AG04450 (cell line): ENCODE measurements around the gene TPCN2. TPM values are rescaled to one million over a fixed set of nuclear protein-coding genes. Genes with fewer than 3 reads are reported as not detected.

Source experiments
- CTCF ChIA-PET: fragments of 300-600, 350-600 bp; formaldehyde crosslinking; extraction: SDS; loops from one replicate; lab custom pipeline; 2022; ENCODE audit warnings: antibody characterized with exemption, inconsistent platforms; lab: Charles Lee
- POLR2A ChIA-PET: fragments of 350-600 bp; formaldehyde crosslinking; extraction: SDS; loops from one replicate; lab custom pipeline; 2021; ENCODE audit warnings: antibody characterized with exemption, inconsistent platforms; lab: Yijun Ruan, JAX
- DNase-seq: peaks from one replicate; pipeline ENCODE4 v3.0.0-alpha.2; 2011; ENCODE audit warnings: low read depth, low spot score
- H3K27ac ChIP-seq: one replicate; pipeline ENCODE4 v1.5.1; 2012; ENCODE audit warnings: low read depth, low read length, control low read depth
- H3K27me3 ChIP-seq: one replicate; pipeline ENCODE4 v1.6.0; 2012; ENCODE audit warnings: low read length; ENCODE audit not compliant: control insufficient read depth, insufficient read depth
- H3K4me3 ChIP-seq: 2 replicates; pipeline ENCODE4 v1.5.1; 2011; ENCODE audit warnings: mild to moderate bottlenecking, low read depth, low read length, control low read depth
- H3K9me3 ChIP-seq: 2 replicates; pipeline ENCODE4 v1.5.1; 2012; ENCODE audit warnings: low read length; ENCODE audit not compliant: control insufficient read depth, insufficient read depth
- CTCF ChIP-seq: IDR thresholded peaks from 2 replicates; pipeline ENCODE4 v1.5.1; 2011; ENCODE audit warnings: low read depth, low read length, control low read depth, inconsistent platforms
- polyA plus RNA-seq: library from polyadenylated mRNA; depleted of rRNA; stranded (reverse); fragments of >200 nt; gene quantifications from 2 replicates; pipeline ENCODE4 v1.2.3, GENCODE V29; 2011

TPCN2 gene
- polyA plus RNA-seq, 1 experiment, result 6.4 TPM

GRCh38 chr11:69000831-69001242, 47.9 kb upstream of the TPCN2 start:
- H3K4me3 ChIP-seq, result no peak overlapping the region
- H3K27me3 ChIP-seq, result no peaks in the 10 kb centered on the region
- no peak for DNase-seq
- H3K9me3 ChIP-seq, result no peaks in the 10 kb centered on the region; the same call in 1 of the 2 replicates
- ChIA-PET POLR2A (interaction anchor here (4.4 kb wide), 1 partner anchor 11 kb away, joined by 27 read pairs; the partner anchor contains the start of gene MRGPRF), CTCF (interaction anchor here (0.7 to 1.3 kb wide), 5 partner anchors 31 to 142 kb away, joined by 3 to 6 read pairs (median 4); no protein-coding TSS in a partner anchor)
- H3K27ac ChIP-seq, result peak overlapping the region; percentile 68
- peak; percentile 76 for TF ChIP-seq CTCF

DNA sequence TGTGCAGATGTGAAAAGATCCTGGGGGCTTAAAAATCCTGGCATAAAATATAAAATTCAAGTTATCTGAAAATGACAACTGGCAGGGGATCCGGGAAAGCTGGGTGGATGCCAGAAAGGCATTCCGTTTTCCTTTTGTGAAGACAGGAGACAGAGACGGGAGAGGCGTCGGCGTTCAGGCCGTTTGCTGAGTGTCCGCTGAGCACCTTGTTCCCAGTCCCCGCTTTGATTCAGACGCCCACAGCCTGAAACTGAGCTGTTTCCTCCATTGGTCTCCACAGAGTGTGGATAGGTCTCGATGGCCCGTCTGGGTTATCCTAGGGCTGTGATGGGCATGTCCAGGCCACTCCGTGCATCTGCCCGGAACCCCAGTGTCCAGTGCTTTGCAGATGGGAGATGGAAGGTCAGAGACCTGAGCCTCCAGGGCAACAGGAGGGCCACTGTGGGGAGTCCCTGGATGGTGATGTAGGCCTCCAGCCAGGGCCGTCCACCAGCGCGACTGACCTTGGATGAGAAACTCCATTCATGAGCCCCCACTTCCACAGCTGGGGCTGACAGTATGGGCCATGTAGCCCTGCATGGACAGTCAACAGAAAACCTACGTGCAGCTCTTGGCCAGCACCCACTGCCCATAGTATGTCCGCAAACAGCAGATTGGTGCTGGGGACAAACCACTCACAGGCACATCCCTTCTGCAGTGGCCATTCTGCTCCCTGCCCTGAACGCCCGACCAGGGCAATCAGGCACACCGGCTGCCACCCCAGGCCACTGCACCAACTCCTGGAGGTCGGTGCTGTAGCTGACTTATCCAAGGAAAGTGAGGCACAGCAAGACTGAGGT, 47.3 kb upstream of the TPCN2 start:
- H3K27ac ChIP-seq, result peak overlapping the region; percentile 68
- H3K9me3 ChIP-seq, result no peaks in the 10 kb centered on the region; the same call in 1 of the 2 replicates
- CTCF ChIA-PET, result interaction anchor here (0.7 to 1.6 kb wide), 5 partner anchors 11 to 143 kb away, joined by 3 to 6 read pairs (median 3); partner anchors contain the start of gene MRGPRF
- H3K4me3 ChIP-seq, result no peak overlapping the region
- POLR2A ChIA-PET, result interaction anchor here (4.4 kb wide), 1 partner anchor 11 kb away, joined by 27 read pairs; the partner anchor contains the start of gene MRGPRF
- no peaks in the 10 kb centered on the region for H3K27me3 ChIP-seq
- no peak for DNase-seq
- TF ChIP-seq CTCF, result no peak

GRCh38 chr11:69002110-69002569, 46.6 kb upstream of the TPCN2 start:
- ChIA-PET CTCF (interaction anchor here (1.0 to 1.6 kb wide), 3 partner anchors 10 to 86 kb away, joined by 3 to 6 read pairs (median 5); partner anchors contain the start of gene MRGPRF), POLR2A (interaction anchor here (0.6 to 4.4 kb wide), 2 partner anchors 10 to 55 kb away, joined by 3 to 27 read pairs; partner anchors contain the start of gene MRGPRF)
- no peak for DNase-seq

DNA sequence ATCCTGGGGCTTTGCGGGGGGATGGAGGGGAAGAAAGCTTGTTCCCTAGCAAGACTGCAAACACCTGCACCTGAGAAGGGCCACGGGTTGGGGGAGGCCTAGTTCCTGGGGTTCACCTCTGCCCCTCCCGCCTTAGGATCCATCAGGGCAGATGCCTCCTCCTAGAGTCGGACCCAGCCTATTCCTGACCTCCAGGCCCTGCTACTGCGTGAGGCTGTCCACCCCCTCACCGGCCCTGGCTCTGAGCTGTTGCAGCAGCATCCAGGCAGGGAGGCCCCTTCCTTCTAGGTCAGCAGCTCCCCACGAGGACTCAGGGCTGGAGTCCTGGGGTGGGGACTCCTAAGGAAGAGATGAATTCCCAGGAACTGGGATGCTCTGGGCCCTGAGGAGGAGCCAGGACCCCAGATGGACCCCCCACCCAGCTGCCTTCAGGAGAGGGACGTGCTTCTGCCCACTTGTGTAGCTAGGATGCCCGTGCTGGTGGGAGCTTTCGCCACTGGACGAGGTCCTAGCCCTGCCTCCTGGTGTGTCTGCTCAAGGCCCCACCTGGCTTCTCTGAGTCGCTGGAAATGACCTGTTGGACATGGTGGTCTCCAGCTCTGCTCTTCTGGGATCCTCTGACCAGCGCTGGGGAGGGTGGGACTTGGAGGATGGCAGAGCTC, 46.0 kb upstream of the TPCN2 start:
- POLR2A ChIA-PET, result interaction anchor here (0.6 to 4.4 kb wide), 2 partner anchors 9 to 56 kb away, joined by 3 to 27 read pairs; partner anchors contain the start of gene MRGPRF
- no peaks in the 10 kb centered on the region; the same call in 1 of the 2 replicates for H3K9me3 ChIP-seq
- CTCF ChIA-PET, result interaction anchor here (1.0 to 1.6 kb wide), 2 partner anchors 10 to 85 kb away, joined by 3 to 6 read pairs; partner anchors contain the start of gene MRGPRF
- no peak overlapping the region for H3K27ac ChIP-seq
- no peaks in the 10 kb centered on the region for H3K27me3 ChIP-seq
- no peak for DNase-seq
- H3K4me3 ChIP-seq, result no peak overlapping the region
- no peak for TF ChIP-seq CTCF

More at GRCh38 chr11:69002110-69002569, 46.6 kb upstream of the TPCN2 start:
- Histone ChIP-seq H3K27me3 (no peaks in the 10 kb centered on the region), H3K4me3 (no peak overlapping the region), H3K9me3 (no peaks in the 10 kb centered on the region; the same call in 1 of the 2 replicates), H3K27ac (no peak overlapping the region)
- TF ChIP-seq CTCF, result no peak
